Liver (tissue), 9 donors: Measurements from ENCODE around the gene ME1. TPM values are rescaled to one million over a fixed set of nuclear protein-coding genes. Genes with fewer than 3 reads are reported as not detected.
A peak's percentile ranks its signal among the peaks of the same experiment; 100 is the strongest.

ENCODE experiments used
- DNase-seq: peaks from one replicate; pipeline ENCODE4 v3.0.0-alpha.2; 2017; ENCODE audit warnings: low spot score
- H3K27ac ChIP-seq, 2 donors: one replicate each; pipeline ENCODE4 v1.7.0; 2013; ENCODE audit warnings: inconsistent platforms in 2 of 2, low read length in 2 of 2, control low read depth in 1 of 2, low read depth in 1 of 2, mild to moderate bottlenecking in 1 of 2
- H3K27me3 ChIP-seq, 4 donors: one replicate each; pipeline versions ENCODE4 v1.6.1 to v1.7.0; 2013; ENCODE audit warnings: low read length in 3 of 4, inconsistent platforms in 1 of 4, mild to moderate bottlenecking in 1 of 4, moderate library complexity in 1 of 4; ENCODE audit not compliant: control insufficient read depth in 4 of 4, insufficient read depth in 4 of 4
- H3K36me3 ChIP-seq, 4 donors: one replicate each; pipeline versions ENCODE4 v1.6.1 to v1.7.0; 2013; ENCODE audit warnings: low read length in 3 of 4, mild to moderate bottlenecking in 3 of 4, low read depth in 1 of 4, moderate library complexity in 1 of 4; ENCODE audit not compliant: control insufficient read depth in 4 of 4, insufficient read depth in 3 of 4
- H3K4me1 ChIP-seq, 4 donors: one replicate each; pipeline versions ENCODE4 v1.6.1 to v1.7.0; 2013; ENCODE audit warnings: low read length in 3 of 4, mild to moderate bottlenecking in 3 of 4, moderate library complexity in 1 of 4; ENCODE audit not compliant: control insufficient read depth in 4 of 4, insufficient read depth in 4 of 4
- H3K4me3 ChIP-seq, 3 donors: one replicate each; pipeline versions ENCODE4 v1.6.1 to v1.7.0; 2013; ENCODE audit warnings: low read length in 3 of 3, control low read depth in 1 of 3, low read depth in 1 of 3, mild to moderate bottlenecking in 1 of 3
- H3K9ac ChIP-seq, 2 donors: one replicate each; pipeline ENCODE4 v1.7.0; 2013; ENCODE audit warnings: low read length in 2 of 2, mild to moderate bottlenecking in 2 of 2, moderate library complexity in 2 of 2, control low read depth in 1 of 2, low read depth in 1 of 2
- H3K9me3 ChIP-seq, 4 donors: one replicate each; pipeline versions ENCODE4 v1.6.1 to v1.7.0; 2013; ENCODE audit warnings: low read length in 3 of 4; ENCODE audit not compliant: control insufficient read depth in 4 of 4
- EGR1 ChIP-seq, 2 donors: IDR thresholded peaks; 2 replicates each; pipeline ENCODE4 v1.6.1; 2016 to 2018; ENCODE audit warnings: antibody characterized with exemption in 2 of 2, low read depth in 2 of 2
- FOXA1 ChIP-seq: IDR thresholded peaks from 2 replicates; pipeline ENCODE4 v1.6.1; 2016; ENCODE audit warnings: antibody characterized with exemption
- FOXA2 ChIP-seq: IDR thresholded peaks from 2 replicates; pipeline ENCODE4 v1.6.1; 2016; ENCODE audit warnings: antibody characterized with exemption
- GABPA ChIP-seq, 2 donors: IDR thresholded peaks in 1 of 2; conservative IDR thresholded peaks in 1 of 2; 2 replicates each; pipeline ENCODE4 v1.6.1; 2016; ENCODE audit warnings: antibody characterized with exemption in 2 of 2, mild to moderate bottlenecking in 1 of 2, moderate library complexity in 1 of 2
- HNF4A ChIP-seq, 2 donors: conservative IDR thresholded peaks; 2 replicates each; pipeline ENCODE4 v1.6.1; 2016; ENCODE audit warnings: antibody characterized with exemption in 2 of 2, mild to moderate bottlenecking in 2 of 2
- HNF4G ChIP-seq: IDR thresholded peaks from 2 replicates; pipeline ENCODE4 v1.6.1; 2016; ENCODE audit warnings: antibody characterized with exemption
- JUND ChIP-seq, 2 donors: IDR thresholded peaks; 2 replicates each; pipeline ENCODE4 v1.6.1; 2016; ENCODE audit warnings: antibody characterized with exemption in 2 of 2
- NR2F2 ChIP-seq: IDR thresholded peaks from 2 replicates; pipeline ENCODE4 v1.6.1; 2016; ENCODE audit warnings: antibody characterized with exemption
- RAD21 ChIP-seq, 2 donors: IDR thresholded peaks; 2 replicates each; pipeline ENCODE4 v1.6.1; 2016; ENCODE audit warnings: antibody characterized with exemption in 2 of 2, mild to moderate bottlenecking in 2 of 2
- RXRA ChIP-seq, 2 donors: IDR thresholded peaks; 2 replicates each; pipeline ENCODE4 v1.6.1; 2017 to 2018; ENCODE audit warnings: antibody characterized with exemption in 2 of 2, mild to moderate bottlenecking in 1 of 2
- SP1 ChIP-seq: IDR thresholded peaks from 2 replicates; pipeline ENCODE4 v1.6.1; 2018; ENCODE audit warnings: antibody characterized with exemption, mild to moderate bottlenecking
- TAF1 ChIP-seq: conservative IDR thresholded peaks from 2 replicates; pipeline ENCODE4 v1.6.1; 2016; ENCODE audit warnings: antibody characterized with exemption, mild to moderate bottlenecking
- YY1 ChIP-seq: IDR thresholded peaks from 2 replicates; pipeline ENCODE4 v1.6.1; 2016; ENCODE audit warnings: antibody characterized with exemption, mild to moderate bottlenecking
- WGBS: extraction: QIAGEN DNeasy Blood & Tissue Kit; methylation state at CpG from one replicate; pipeline ENCODE4 v1.1.7; 2013; 5-methylcytosine and 5-hydroxymethylcytosine counted together
- polyA plus RNA-seq, 2 donors: library from polyadenylated mRNA; stranded (reverse) in 1 of 2; unstranded in 1 of 2; fragments of 200-250 nt in 1 of 2; fragments of >200 nt in 1 of 2; fragmentation: Nextera tagmentation in 1 of 2; extraction: Ambion mirVana in 1 of 2; gene quantifications; one replicate each; pipeline versions ENCODE4 v1.2.1 to v1.2.3, GENCODE V29; 2013 to 2015
- total RNA-seq, 2 donors: library from RNA; depleted of rRNA; stranded (reverse); fragments of >200 nt; gene quantifications; one replicate each; pipeline ENCODE4 v1.2.3, GENCODE V29; 2014
- TF ChIP-seq, protein P1 (sequence below): IDR thresholded peaks from 2 replicates; pipeline ENCODE4 v1.6.1; 2016; ENCODE audit warnings: antibody characterized with exemption
- TF ChIP-seq, protein P2 (sequence below): IDR thresholded peaks from 2 replicates; pipeline ENCODE4 v1.6.1; 2016; ENCODE audit warnings: antibody characterized with exemption
- TF ChIP-seq, protein P3 (sequence below): IDR thresholded peaks from 2 replicates; pipeline ENCODE4 v1.6.1; 2016; ENCODE audit warnings: antibody characterized with exemption
- TF ChIP-seq, protein P4 (sequence below): IDR thresholded peaks from 2 replicates; pipeline ENCODE4 v1.6.1; 2016; ENCODE audit warnings: antibody characterized with exemption, mild to moderate bottlenecking
- TF ChIP-seq, protein P5 (sequence below): fragments of 150-350 bp; IDR thresholded peaks from 2 replicates; pipeline ENCODE4 v1.5.1; 2017; ENCODE audit warnings: improper control_type of control experiment, low read depth, low read length; ENCODE audit not compliant: missing input control
- donor health status: healthy.
- donor health status: healthy.
- donor health status: healthy.
- donor health status: healthy.
- donor health status: healthy.

The ME1 gene
- total RNA-seq (1 to 10 TPM; 4.3 to 4.9 TPM), polyA plus RNA-seq (1 to 10 TPM; 6.1 to 7.8 TPM)

DNA sequence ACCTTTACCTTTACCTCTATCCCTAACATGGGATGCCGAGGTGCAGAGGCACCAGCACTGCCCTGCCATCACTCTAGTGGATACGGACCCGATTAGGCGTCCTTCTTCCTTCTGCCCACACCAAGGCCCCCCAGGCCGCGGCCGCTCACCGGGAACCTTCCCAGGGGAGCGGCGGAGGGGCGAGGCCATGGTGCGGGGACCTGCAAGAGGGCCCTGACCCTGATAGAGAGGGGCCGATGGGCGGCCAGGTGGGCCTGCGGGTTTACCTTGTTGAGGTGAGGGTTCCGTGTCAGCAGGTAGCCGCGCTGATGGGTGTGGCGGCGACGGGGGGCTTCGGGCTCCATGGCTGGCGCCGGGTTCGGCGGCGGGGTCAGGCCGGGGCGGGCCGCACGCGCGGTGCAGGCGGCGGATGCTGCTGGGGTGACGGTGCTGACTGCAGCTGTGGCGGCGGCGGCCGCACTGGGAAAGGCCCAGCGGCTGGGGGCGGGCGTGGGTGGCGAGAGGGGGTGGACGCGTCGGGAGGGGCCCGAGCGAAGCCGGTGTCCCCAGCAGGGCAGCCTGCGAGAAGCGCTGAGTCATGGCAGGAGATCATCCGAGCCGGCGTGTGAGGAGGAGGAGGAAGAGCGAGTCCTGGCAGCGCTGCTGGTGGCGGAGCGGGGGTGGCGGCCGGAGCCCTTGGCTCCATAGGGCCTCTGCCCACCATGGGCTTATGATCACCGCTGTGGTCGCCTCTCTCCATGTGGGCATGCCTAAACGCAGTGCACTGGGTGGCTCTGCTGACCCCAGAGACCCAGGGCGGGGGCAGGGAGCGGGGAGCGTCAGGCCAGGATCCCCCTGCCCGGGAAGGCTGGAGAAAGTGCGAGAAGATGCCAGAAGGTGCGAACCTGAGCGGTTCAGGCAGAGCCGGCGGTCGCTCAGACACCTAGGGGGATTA, at the start of gene ME1:
TSS of gene ME1 (minus strand) at position 441 of the 934 bp plus-strand sequence. CDS start at position 344, 97 bp downstream.
- Histone ChIP-seq H3K4me3 (peak within 1 kb of the TSS; percentile 57 to 72 (median 63)), H3K27ac (peak within 1 kb of the TSS in 1 of 2 donors; percentile 60), H3K9me3 (no peaks in the 10 kb centered on the region), H3K4me1 (peaks cover 2 to 29% (median 7%) of the 10 kb centered on the region in 4 donors), H3K27me3 (no peaks in the 10 kb centered on the region), H3K36me3 (no peaks in the 10 kb centered on the region), H3K9ac (peak within 1 kb of the TSS; percentile 17 to 62)
- TF ChIP-seq EGR1 (IDR thresholded peaks at IDR 0.05; ENCODE audit: low read depth in 2 of 2) = peak in 1 of 2 donors; percentile 87
- TF ChIP-seq, protein P1, sequence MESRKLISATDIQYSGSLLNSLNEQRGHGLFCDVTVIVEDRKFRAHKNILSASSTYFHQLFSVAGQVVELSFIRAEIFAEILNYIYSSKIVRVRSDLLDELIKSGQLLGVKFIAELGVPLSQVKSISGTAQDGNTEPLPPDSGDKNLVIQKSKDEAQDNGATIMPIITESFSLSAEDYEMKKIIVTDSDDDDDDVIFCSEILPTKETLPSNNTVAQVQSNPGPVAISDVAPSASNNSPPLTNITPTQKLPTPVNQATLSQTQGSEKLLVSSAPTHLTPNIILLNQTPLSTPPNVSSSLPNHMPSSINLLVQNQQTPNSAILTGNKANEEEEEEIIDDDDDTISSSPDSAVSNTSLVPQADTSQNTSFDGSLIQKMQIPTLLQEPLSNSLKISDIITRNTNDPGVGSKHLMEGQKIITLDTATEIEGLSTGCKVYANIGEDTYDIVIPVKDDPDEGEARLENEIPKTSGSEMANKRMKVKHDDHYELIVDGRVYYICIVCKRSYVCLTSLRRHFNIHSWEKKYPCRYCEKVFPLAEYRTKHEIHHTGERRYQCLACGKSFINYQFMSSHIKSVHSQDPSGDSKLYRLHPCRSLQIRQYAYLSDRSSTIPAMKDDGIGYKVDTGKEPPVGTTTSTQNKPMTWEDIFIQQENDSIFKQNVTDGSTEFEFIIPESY = no peak
- no peak for TF ChIP-seq YY1
- TF ChIP-seq, protein P2, sequence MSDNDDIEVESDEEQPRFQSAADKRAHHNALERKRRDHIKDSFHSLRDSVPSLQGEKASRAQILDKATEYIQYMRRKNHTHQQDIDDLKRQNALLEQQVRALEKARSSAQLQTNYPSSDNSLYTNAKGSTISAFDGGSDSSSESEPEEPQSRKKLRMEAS = no peak
- 15% methylated on average over 74 of the region's 74 CpGs for WGBS
- peak; percentile 56 for DNase-seq

DNA sequence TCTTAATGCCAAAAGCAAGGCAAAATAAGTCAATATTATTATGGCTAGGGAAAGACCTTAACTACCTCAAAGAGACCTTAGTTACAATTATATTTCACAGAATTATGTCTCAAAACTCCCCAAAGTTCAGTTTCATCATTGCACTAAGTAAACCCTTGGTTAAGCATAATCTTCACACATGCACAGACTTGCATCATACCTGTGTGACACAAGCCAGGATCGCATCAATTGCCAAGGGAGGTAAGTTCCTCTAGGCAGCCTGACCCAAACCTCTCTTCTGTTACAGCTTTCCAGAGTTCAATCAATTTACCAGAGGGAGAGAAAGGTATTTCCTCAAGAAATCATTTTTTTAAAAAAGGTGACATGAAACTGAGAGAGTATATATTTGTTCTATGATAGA, 49.6 kb upstream of the ME1 start:
- H3K27me3 ChIP-seq = no peaks in the 10 kb centered on the region
- H3K27ac ChIP-seq = peak overlapping the region; percentile 54 to 84
- WGBS = 34% methylated on average over 1 of the region's 1 CpG
- DNase-seq = no peak
- H3K4me3 ChIP-seq = no peak overlapping the region
- H3K4me1 ChIP-seq = peaks cover 1 to 23% (median 13%) of the 10 kb centered on the region in 4 donors
- H3K36me3 ChIP-seq = no peaks in the 10 kb centered on the region
- H3K9me3 ChIP-seq = no peaks in the 10 kb centered on the region
- TF ChIP-seq NR2F2 (no peak), YY1 (no peak), HNF4G (peak; percentile 12), RAD21 (IDR thresholded peaks at IDR 0.05) (peak; percentile 13 to 50), SP1 (peak; percentile 44), FOXA2 (peak; percentile 70), GABPA (IDR thresholded peaks at IDR 0.05 in 1 of 2, conservative IDR thresholded peaks at IDR 0.05 in 1 of 2) (no peak), HNF4A (conservative IDR thresholded peaks at IDR 0.05) (peak; percentile 57 to 62), TAF1 (no peak), FOXA1 (peak; percentile 66), EGR1 (IDR thresholded peaks at IDR 0.05; ENCODE audit: low read depth in 2 of 2) (no peak), JUND (IDR thresholded peaks at IDR 0.05) (peak in 1 of 2 donors; percentile 32), RXRA (IDR thresholded peaks at IDR 0.05) (peak; percentile 64 to 79)
- TF ChIP-seq, protein P2 = no peak
- TF ChIP-seq, protein P3, sequence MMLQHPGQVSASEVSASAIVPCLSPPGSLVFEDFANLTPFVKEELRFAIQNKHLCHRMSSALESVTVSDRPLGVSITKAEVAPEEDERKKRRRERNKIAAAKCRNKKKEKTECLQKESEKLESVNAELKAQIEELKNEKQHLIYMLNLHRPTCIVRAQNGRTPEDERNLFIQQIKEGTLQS = peak; percentile 92
- TF ChIP-seq, protein P4, sequence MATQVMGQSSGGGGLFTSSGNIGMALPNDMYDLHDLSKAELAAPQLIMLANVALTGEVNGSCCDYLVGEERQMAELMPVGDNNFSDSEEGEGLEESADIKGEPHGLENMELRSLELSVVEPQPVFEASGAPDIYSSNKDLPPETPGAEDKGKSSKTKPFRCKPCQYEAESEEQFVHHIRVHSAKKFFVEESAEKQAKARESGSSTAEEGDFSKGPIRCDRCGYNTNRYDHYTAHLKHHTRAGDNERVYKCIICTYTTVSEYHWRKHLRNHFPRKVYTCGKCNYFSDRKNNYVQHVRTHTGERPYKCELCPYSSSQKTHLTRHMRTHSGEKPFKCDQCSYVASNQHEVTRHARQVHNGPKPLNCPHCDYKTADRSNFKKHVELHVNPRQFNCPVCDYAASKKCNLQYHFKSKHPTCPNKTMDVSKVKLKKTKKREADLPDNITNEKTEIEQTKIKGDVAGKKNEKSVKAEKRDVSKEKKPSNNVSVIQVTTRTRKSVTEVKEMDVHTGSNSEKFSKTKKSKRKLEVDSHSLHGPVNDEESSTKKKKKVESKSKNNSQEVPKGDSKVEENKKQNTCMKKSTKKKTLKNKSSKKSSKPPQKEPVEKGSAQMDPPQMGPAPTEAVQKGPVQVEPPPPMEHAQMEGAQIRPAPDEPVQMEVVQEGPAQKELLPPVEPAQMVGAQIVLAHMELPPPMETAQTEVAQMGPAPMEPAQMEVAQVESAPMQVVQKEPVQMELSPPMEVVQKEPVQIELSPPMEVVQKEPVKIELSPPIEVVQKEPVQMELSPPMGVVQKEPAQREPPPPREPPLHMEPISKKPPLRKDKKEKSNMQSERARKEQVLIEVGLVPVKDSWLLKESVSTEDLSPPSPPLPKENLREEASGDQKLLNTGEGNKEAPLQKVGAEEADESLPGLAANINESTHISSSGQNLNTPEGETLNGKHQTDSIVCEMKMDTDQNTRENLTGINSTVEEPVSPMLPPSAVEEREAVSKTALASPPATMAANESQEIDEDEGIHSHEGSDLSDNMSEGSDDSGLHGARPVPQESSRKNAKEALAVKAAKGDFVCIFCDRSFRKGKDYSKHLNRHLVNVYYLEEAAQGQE = no peak
- TF ChIP-seq, protein P1 = peak; percentile 22
- TF ChIP-seq, protein P5, sequence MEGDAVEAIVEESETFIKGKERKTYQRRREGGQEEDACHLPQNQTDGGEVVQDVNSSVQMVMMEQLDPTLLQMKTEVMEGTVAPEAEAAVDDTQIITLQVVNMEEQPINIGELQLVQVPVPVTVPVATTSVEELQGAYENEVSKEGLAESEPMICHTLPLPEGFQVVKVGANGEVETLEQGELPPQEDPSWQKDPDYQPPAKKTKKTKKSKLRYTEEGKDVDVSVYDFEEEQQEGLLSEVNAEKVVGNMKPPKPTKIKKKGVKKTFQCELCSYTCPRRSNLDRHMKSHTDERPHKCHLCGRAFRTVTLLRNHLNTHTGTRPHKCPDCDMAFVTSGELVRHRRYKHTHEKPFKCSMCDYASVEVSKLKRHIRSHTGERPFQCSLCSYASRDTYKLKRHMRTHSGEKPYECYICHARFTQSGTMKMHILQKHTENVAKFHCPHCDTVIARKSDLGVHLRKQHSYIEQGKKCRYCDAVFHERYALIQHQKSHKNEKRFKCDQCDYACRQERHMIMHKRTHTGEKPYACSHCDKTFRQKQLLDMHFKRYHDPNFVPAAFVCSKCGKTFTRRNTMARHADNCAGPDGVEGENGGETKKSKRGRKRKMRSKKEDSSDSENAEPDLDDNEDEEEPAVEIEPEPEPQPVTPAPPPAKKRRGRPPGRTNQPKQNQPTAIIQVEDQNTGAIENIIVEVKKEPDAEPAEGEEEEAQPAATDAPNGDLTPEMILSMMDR = no peak
- H3K9ac ChIP-seq = no peak overlapping the region
